Fibroblast of skin of abdomen (primary cell): ENCODE data around the gene ZNF341. TPM values are rescaled to one million over a fixed set of nuclear protein-coding genes. Genes with fewer than 3 reads are reported as not detected.
"Not testable (repeated sequence)": the region's sequence is repeated elsewhere in the genome, so short reads cannot be mapped to it uniquely, and the experiment has no call there.

ENCODE experiments used
- DNase-seq: peaks from one replicate; pipeline ENCODE4 v3.0.0-alpha.2; 2013
- polyA plus RNA-seq, 2 experiments: library from polyadenylated mRNA; unstranded; fragments of 120-200 nt; gene quantifications; one replicate each; pipeline ENCODE4 v1.2.1, GENCODE V29; 2013; ENCODE audit not compliant: insufficient read length in 2 of 2

Gene ZNF341
- 2.9 TPM for polyA plus RNA-seq (2013, experiment 1 of 2; ENCODE audit: insufficient read length)
- polyA plus RNA-seq (2013, experiment 2 of 2; ENCODE audit: insufficient read length), result 3.0 TPM

GRCh38 chr20:33731693-33732165, at the start of gene ZNF341:
Gene ZNF341 (plus strand): TSS chr20:33731996. CDS start chr20:33732022, 26 bp downstream.
- peak; percentile 90 for DNase-seq

GRCh38 chr20:33684533-33685327, 47.1 kb upstream of the ZNF341 start:
- DNase-seq, result no peak

GRCh38 chr20:33685328-33686099, 46.3 kb upstream of the ZNF341 start:
- DNase-seq, result no peak

- DNase-seq, result peak; percentile 93
These were observed 45.5 kb upstream of the ZNF341 start, which contains the start of gene E2F1 for GRCh38 chr20:33686100-33686983. Gene E2F1 (minus strand): TSS chr20:33686385. CDS start chr20:33686264, 121 bp downstream.

GRCh38 chr20:33686984-33687366, 44.8 kb upstream of the ZNF341 start:
- no peak for DNase-seq

- DNase-seq, result no peak
These were observed 44.4 kb upstream of the ZNF341 start for GRCh38 chr20:33687370-33687915.

- DNase-seq, result no peak
These were observed 43.5 kb upstream of the ZNF341 start for GRCh38 chr20:33687993-33688937.

- DNase-seq, result no peak
These were observed 42.8 kb upstream of the ZNF341 start for GRCh38 chr20:33688938-33689424.

GRCh38 chr20:33689493-33689892, 42.3 kb upstream of the ZNF341 start:
- no peak for DNase-seq

- no peak for DNase-seq
These were observed 41.8 kb upstream of the ZNF341 start for GRCh38 chr20:33689973-33690372.

- no peak for DNase-seq
These were observed 38.5 kb upstream of the ZNF341 start for GRCh38 chr20:33693289-33693688.

GRCh38 chr20:33693741-33694638, 37.8 kb upstream of the ZNF341 start:
- DNase-seq, result no peak

GRCh38 chr20:33694639-33695012, 37.2 kb upstream of the ZNF341 start:
- DNase-seq, result no peak

GRCh38 chr20:33696448-33696847, 35.3 kb upstream of the ZNF341 start:
- DNase-seq, result no peak

GRCh38 chr20:33697129-33697528, 34.7 kb upstream of the ZNF341 start:
- peak; percentile 81 for DNase-seq

- DNase-seq, result not testable (repeated sequence)
These were observed 32.8 kb upstream of the ZNF341 start for GRCh38 chr20:33698966-33699365.

GRCh38 chr20:33700696-33701441, 30.9 kb upstream of the ZNF341 start:
- DNase-seq, result not testable (repeated sequence)

GRCh38 chr20:33701629-33702450, 30.0 kb upstream of the ZNF341 start:
- no peak for DNase-seq
